GM19328 (cell line): ENCODE measurements around the gene FAM120A.
"Not testable (repeated sequence)": the region's sequence is repeated elsewhere in the genome, so short reads cannot be mapped to it uniquely, and the experiment has no call there.

Source experiments
- ATAC-seq: cut with Tn5 transposase; IDR thresholded peaks from one replicate; pipeline ENCODE4 v1.9.1; 2021; ENCODE audit warnings: mild to moderate bottlenecking, moderate library complexity; ENCODE audit not compliant: unreplicated experiment

Gene FAM120A

GRCh38 chr9:93505541-93506132 is 54.2 kb downstream of the FAM120A start:
- ATAC-seq, result no peak

DNA sequence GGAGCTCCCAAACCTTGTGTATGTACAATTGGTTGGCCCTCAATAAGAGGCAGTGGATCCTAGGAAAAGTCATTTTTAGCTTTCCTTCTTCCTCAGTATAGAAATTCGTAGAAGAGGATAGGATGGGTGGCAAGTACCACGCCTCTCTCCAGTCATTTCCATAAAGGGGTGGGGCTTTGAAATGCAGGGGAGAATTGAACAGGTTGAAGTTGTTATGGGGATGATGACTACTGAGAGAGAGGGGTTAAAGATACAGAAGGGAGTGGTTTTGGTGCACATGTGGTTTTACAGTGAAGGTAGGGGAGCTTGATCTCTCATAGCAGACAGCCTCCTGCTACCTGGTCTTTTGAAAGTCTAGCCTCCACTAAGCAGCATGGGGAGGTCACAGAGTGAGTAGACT is 56.3 kb downstream of the FAM120A start:
- no peak for ATAC-seq

- no peak for ATAC-seq
Observed at GRCh38 chr9:93508207-93508606, 56.7 kb downstream of the FAM120A start.

GRCh38 chr9:93509084-93509483 is 57.6 kb downstream of the FAM120A start:
- no peak for ATAC-seq

DNA sequence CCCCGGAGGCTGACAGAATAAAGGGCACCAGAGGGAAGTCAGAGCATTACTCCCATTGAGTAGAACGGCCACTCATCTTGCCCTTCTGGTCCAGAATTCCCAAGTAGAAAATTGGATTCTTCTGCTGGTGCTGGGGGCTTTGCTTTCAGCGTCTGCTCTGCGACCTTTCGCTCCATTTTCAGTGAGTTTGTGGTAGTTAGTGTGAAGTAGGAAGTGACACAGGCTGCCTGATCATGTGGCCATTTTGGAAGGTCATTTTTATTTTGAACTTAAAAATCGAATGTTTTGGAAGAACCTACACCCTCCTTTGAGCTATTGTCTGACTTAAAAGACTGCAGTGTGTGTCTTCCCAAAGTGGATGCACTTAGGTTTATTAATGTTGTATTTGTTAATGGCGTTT is 58.6 kb downstream of the FAM120A start:
- no peak for ATAC-seq

- ATAC-seq, result not testable (repeated sequence)
Observed at GRCh38 chr9:93511228-93511627, 59.7 kb downstream of the FAM120A start.

GRCh38 chr9:93512170-93512812 is 60.8 kb downstream of the FAM120A start:
- not testable (repeated sequence) for ATAC-seq

GRCh38 chr9:93513606-93514005 is 62.1 kb downstream of the FAM120A start:
- ATAC-seq, result no peak

- no peak for ATAC-seq
Observed at GRCh38 chr9:93517331-93517730, 65.8 kb downstream of the FAM120A start.

DNA sequence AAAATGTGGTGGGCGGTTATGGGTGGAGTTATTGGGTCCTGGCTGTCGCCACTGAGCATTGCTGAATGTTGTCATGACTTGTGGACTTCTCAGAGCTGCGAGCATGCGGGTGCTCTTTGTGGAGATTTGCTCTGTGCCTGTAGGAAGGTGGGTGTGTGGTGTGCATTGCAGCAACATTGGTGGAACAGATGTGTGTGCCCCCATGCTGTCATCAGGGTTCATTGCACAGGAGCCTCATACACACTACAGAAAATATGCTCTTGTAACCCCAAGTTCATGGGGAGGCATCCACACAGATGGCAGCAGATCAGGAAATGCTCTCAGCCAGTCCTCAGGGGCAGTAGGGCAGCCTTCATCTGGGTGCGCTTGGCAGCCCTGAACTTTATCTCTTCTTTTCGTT is 69.0 kb downstream of the FAM120A start:
- ATAC-seq, result no peak

DNA sequence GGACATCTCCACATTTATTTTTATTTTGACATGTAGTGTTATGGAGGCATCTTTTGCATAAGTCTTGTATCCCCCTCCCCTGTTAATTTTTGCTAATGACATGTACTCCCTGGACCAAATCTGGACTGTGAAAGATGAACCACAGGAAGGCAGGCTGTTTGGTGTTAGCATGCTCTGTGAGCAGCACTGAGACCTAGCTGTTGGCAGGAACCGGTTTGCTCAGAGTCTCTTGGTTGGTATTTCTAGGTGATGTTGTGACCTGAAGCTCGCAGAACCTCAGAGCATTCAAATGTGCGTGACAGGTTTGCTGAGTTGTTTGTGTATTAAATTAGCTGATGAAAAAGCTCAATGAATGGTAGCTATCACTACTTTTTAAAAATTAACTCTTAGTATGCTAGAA is 71.3 kb downstream of the FAM120A start:
- no peak for ATAC-seq

GRCh38 chr9:93523518-93524144 is 72.1 kb downstream of the FAM120A start:
- ATAC-seq, result no peak

GRCh38 chr9:93525476-93525875 is 74.0 kb downstream of the FAM120A start:
- ATAC-seq, result no peak

GRCh38 chr9:93531374-93531773 is 79.9 kb downstream of the FAM120A start:
- no peak for ATAC-seq

GRCh38 chr9:93532141-93532540 is 80.7 kb downstream of the FAM120A start:
- ATAC-seq, result no peak

- no peak for ATAC-seq
Observed at GRCh38 chr9:93533863-93534262, 82.4 kb downstream of the FAM120A start.

DNA sequence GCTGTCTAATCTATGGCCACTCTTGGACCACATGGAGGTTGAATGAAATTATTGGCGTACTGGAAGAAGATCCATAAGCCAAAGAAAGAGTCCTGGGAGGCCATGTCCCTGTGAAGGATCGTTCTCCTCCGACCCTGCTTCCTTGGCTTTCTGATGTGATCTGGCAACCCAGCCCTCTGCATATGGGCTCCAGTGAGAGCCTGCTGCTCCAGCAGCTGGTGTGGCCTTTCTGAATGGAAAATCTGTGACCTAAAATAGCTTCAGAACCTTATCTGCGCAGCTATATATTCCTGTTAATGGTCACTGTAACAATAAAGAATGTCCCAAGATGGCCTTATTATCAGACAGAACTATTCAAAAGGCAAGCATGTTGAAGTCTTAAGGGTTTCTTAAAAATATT is 84.7 kb downstream of the FAM120A start:
- no peak for ATAC-seq

DNA sequence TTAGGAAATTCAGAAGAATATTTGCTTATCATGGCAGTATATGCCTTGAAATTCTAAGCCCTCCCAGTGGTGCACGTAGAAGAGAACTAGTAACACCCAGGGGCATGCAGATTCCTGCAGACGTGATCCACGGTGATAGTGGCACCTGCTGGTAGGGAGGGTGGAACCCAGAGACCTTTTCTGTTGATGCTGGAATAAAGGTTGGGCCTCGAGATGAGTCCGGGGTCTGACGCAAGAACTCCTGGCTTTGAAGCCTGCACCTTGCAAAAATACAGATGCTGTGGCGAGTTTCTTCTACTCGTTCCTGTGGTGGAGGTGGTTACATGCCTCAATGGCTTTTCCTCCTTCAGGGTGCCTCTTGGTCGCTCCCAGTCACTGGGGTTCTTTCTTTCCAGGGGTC is 85.4 kb downstream of the FAM120A start:
- ATAC-seq, result no peak

- ATAC-seq, result no peak
Observed at GRCh38 chr9:93540305-93540704, 88.8 kb downstream of the FAM120A start.

GRCh38 chr9:93541005-93541404 is 89.5 kb downstream of the FAM120A start:
- no peak for ATAC-seq

GRCh38 chr9:93541581-93542349 is 90.3 kb downstream of the FAM120A start:
- no peak for ATAC-seq

- no peak for ATAC-seq
Observed at GRCh38 chr9:93543117-93543516, 91.6 kb downstream of the FAM120A start.
